Measurements from ENCODE around the gene CNTN2.

DNA sequence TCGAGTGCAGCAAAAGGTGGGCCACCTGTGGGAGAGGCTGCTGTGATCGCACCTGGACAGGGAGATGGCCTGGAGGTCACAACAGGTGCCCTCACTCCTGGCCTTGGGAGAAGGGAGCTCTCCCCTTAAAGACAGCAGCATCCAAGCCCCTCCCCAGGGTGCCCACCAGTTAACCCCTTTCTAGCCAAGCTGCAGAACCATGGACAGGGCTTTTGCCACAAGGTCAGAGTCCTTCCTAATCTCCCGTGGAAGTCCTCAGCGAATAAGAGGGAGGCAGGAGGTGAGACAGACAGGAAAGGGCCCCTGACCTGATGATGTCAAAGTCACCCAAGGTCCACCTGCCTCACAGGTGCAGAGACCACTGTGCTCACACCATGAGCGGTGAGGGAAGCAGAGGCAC is 1.7 kb downstream of the CNTN2 start:
- TF ChIP-seq CTCF (IDR thresholded peaks at IDR 0.05; ENCODE audit: low read depth, low read length) (no peak), POLR2A (IDR thresholded peaks at IDR 0.05; ENCODE audit: extremely low read depth, insufficient read length) (no peak), MYC (IDR thresholded peaks at IDR 0.05; ENCODE audit: low read depth, low read length) (no peak)
- TF ChIP-seq, protein P1, sequence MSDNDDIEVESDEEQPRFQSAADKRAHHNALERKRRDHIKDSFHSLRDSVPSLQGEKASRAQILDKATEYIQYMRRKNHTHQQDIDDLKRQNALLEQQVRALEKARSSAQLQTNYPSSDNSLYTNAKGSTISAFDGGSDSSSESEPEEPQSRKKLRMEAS (IDR thresholded peaks at IDR 0.05; ENCODE audit: low read depth, low read length), result no peak
